Urinary bladder (tissue), 4 donors: ENCODE data around the gene PLPP2. TPM values are rescaled to one million over a fixed set of nuclear protein-coding genes. Genes with fewer than 3 reads are reported as not detected.
A peak's percentile ranks its signal among the peaks of the same experiment; 100 is the strongest.

Experiments used
- DNase-seq: peaks from one replicate; pipeline ENCODE4 v3.0.0-alpha.2; 2015; ENCODE audit errors: extremely low spot score
- H3K27ac ChIP-seq: one replicate; pipeline ENCODE4 v1.5.1; 2013; ENCODE audit warnings: low read depth, mild to moderate bottlenecking, moderate library complexity
- H3K36me3 ChIP-seq: one replicate; pipeline ENCODE4 v1.6.1; 2013; ENCODE audit warnings: mild to moderate bottlenecking, moderate library complexity; ENCODE audit not compliant: insufficient read depth
- H3K4me1 ChIP-seq: one replicate; pipeline ENCODE4 v1.6.1; 2013; ENCODE audit warnings: mild to moderate bottlenecking, moderate library complexity; ENCODE audit not compliant: insufficient read depth
- H3K4me3 ChIP-seq: one replicate; pipeline ENCODE4 v1.5.1; 2013; ENCODE audit warnings: low read depth, low read length
- WGBS: extraction: QIAGEN DNeasy Blood & Tissue Kit; methylation state at CpG from one replicate; pipeline ENCODE4 v1.1.7; 2013; 5-methylcytosine and 5-hydroxymethylcytosine counted together
- polyA plus RNA-seq: library from polyadenylated mRNA; stranded (reverse); fragments of 200-250 nt; gene quantifications from one replicate; pipeline ENCODE4 v1.2.3, GENCODE V29; 2013
- total RNA-seq: library from RNA; depleted of rRNA; stranded (reverse); fragments of >200 nt; gene quantifications from one replicate; pipeline ENCODE4 v1.2.3, GENCODE V29; 2014
- donor health status: healthy with polysubstance abuse.
- donor health status: healthy.

PLPP2 gene
- total and polyA plus RNA-seq, 2 donors: 7.8 to 17.5 TPM

DNA sequence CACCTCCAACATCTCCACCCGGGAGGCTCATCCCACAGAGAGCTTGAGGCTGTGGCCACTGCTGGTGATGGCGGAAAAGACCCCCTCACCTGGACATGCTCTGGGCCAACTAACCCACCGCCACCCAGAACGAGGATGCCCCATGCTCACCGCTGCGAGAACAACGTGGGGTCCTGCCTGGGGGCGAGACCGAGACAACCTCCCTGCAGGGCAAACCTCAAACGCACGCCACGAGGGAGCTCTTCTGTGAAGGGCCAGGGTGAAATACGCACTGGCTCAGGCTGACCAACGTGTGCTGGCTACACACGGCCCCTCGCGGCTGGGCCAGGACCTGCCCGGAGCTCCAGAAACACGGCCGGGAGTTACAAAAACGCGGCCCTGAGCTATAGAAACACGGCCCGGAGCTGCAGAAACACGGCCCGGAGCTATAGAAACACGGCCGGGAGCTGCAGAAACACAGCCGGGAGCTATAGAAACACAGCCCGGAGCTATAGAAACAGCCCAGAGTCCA, 19.0 kb upstream of the PLPP2 start:
- no peak overlapping the region for H3K27ac ChIP-seq
- WGBS: 56% methylated on average over 30 of the region's 30 CpGs
- DNase-seq: no peak

GRCh38 chr19:309206-309565, 18.0 kb upstream of the PLPP2 start:
- Histone ChIP-seq H3K4me3 (no peak overlapping the region), H3K27ac (no peak overlapping the region)

More for the DNA sequence above, 19.0 kb upstream of the PLPP2 start:
- Histone ChIP-seq H3K4me3 (peak overlapping the region; percentile 30), H3K36me3 (peaks cover 10% of the 10 kb centered on the region), H3K4me1 (no peaks in the 10 kb centered on the region)

GRCh38 chr19:308471-309205, 17.4 kb upstream of the PLPP2 start:
- Histone ChIP-seq H3K4me1 (no peaks in the 10 kb centered on the region), H3K4me3 (no peak overlapping the region), H3K27ac (no peak overlapping the region), H3K36me3 (peaks cover 10% of the 10 kb centered on the region)
- DNase-seq: no peak
- WGBS: 94% methylated on average over 48 of the region's 48 CpGs

More at GRCh38 chr19:309206-309565, 18.0 kb upstream of the PLPP2 start:
- 89% methylated on average over 14 of the region's 14 CpGs for WGBS
- Histone ChIP-seq H3K4me1 (no peaks in the 10 kb centered on the region), H3K36me3 (peaks cover 10% of the 10 kb centered on the region)
- DNase-seq: no peak

DNA sequence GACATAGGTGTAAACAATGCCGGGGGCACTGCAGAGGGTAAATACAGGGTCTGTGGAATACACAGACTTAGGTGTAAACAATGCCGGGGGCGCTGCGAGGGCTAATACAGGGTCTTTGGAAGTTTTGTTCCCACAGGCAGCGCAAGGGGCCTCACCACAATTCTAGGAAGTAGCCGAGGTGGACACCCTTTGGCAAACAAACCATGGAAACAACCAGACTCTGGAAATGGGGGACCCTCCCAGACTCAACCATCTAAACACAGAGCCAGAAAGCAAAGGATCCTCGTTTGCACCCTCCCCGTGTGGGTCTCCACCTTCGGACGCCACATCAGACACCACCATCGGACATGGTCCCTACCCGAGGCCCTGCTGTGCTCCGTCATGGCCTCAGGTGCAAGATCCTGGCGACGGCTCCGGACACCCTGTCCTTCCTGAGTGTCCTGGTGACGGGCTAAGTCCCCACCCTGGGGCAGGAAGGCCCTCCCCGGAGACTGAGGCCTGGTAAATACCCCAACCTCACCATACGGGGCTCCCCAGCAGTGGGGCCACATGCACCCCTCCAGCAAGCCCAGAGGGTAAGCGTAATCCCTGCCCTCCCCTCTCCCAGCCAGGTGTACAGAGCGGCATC, 16.7 kb upstream of the PLPP2 start:
- H3K4me1 ChIP-seq: no peaks in the 10 kb centered on the region
- H3K36me3 ChIP-seq: peaks cover 7% of the 10 kb centered on the region
- no peak overlapping the region for H3K27ac ChIP-seq
- H3K4me3 ChIP-seq: no peak overlapping the region
- WGBS: 88% methylated on average over 21 of the region's 21 CpGs
- DNase-seq: no peak

DNA sequence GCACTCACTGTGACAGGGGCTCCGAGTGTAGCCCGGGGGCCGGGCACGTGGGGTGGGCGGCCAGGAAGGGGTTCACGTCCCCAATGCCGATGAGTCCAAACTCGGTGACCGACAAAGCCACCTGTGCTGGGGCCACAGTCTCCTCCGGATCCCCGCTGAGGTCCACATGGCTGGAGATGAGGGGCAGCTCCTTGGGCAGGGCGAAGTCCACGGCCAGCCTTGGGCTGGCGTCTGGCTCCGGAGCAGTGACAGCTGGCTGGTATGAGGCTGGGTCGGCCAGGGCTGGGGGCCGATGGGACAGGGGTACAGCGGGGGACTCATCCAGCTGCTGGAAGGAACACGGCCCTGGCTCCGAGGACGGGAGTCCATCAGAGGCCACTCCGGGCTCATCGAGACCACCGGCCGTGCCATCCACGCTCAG, 15.9 kb upstream of the PLPP2 start:
- Histone ChIP-seq H3K27ac (no peak overlapping the region), H3K36me3 (peaks cover 7% of the 10 kb centered on the region), H3K4me3 (no peak overlapping the region), H3K4me1 (no peaks in the 10 kb centered on the region)
- WGBS: 94% methylated on average over 26 of the region's 26 CpGs
- no peak for DNase-seq

GRCh38 chr19:306151-306900, 15.1 kb upstream of the PLPP2 start:
- no peak overlapping the region for H3K4me3 ChIP-seq
- no peak overlapping the region for H3K27ac ChIP-seq
- no peaks in the 10 kb centered on the region for H3K4me1 ChIP-seq
- no peak for DNase-seq
- WGBS: 93% methylated on average over 50 of the region's 50 CpGs
- peaks cover 7% of the 10 kb centered on the region for H3K36me3 ChIP-seq

DNA sequence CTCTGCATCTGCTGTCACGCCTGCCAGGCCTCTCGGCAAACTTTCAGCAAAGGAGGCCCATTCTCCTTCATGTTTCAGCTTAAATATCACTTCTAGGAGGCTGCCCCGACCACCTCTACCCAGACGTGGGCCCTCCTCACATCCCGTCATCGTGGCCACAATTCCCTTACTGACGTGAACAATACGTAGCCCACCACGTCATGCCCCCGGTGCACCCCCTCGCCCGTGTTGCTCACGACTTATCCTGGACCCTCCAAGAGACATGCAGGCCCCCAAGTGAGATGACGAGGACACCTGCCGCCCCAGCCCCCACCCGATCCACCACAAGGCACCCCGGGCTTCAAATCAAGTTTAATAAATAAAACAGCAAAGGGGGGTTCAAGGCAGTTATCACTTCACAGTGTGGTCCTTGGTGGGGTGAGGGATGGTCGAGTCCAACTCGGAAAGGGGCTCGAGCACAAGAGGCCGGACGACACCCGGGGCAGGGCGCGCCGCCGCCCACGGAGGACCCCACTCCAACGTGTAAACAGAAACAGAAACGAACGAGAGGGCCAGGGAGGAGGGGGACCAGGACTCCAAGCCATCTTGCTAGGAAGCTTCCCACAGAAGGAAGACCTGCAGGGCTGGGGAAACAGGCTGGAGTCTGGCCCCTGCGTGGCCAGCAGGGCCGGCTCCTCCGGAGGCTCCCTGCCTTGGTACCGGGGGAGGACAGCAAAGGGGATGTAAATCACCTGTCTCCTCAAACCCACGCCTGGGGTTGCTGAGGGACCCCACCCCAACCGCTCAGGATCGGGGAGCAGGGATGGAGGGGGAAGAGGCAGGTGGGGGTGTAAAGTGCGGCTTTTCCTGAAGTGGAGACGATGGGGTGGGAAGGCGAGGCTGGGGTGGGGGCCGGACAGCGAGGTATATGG, 14.3 kb upstream of the PLPP2 start:
- Histone ChIP-seq H3K4me3 (no peak overlapping the region), H3K4me1 (no peaks in the 10 kb centered on the region), H3K36me3 (peaks cover 7% of the 10 kb centered on the region), H3K27ac (no peak overlapping the region)
- no peak for DNase-seq
- WGBS: 92% methylated on average over 43 of the region's 43 CpGs

GRCh38 chr19:296476-297225, 5.4 kb upstream of the PLPP2 start:
- 88% methylated on average over 22 of the region's 22 CpGs for WGBS

DNA sequence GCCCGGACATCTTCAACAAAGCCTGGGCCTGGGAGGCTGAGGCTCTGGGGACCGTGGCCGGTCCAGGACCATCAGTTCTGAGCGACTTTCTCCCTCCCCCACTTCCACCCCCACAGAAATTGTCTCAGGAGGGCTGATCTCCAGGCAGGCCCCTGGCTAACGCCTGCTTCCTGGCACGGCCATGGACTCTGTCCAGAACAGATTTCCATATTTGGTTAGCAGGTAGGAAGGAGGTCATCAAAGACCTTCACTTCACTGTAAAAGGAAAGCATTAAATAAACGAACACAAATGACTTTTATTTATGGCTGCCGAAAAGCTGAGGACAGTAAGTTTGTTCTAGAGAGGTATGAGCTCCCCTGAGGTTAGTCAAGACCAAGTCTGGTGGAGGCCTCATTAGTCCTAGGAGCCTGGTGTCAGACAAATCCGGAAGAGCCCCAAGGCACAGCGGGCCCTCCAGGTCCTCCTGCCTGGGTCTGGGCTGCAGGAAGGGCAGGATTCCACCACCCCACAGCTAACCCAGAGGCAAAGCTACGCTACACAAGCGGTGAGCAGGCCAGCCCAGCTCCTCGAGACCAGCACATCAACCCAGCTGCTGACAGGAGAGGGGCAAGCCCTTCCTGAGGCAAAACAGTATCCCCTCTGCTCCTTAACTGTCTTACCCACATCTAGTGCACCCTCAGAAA, 4.6 kb upstream of the PLPP2 start:
- WGBS: 56% methylated on average over 13 of the region's 13 CpGs
- no peaks in the 10 kb centered on the region for H3K4me1 ChIP-seq
- no peak for DNase-seq
- H3K36me3 ChIP-seq: no peaks in the 10 kb centered on the region
- no peak overlapping the region for H3K4me3 ChIP-seq
- no peak overlapping the region for H3K27ac ChIP-seq

More at GRCh38 chr19:296476-297225, 5.4 kb upstream of the PLPP2 start:
- Histone ChIP-seq H3K27ac (no peak overlapping the region), H3K4me3 (no peak overlapping the region), H3K4me1 (no peaks in the 10 kb centered on the region), H3K36me3 (no peaks in the 10 kb centered on the region)
- DNase-seq: no peak

DNA sequence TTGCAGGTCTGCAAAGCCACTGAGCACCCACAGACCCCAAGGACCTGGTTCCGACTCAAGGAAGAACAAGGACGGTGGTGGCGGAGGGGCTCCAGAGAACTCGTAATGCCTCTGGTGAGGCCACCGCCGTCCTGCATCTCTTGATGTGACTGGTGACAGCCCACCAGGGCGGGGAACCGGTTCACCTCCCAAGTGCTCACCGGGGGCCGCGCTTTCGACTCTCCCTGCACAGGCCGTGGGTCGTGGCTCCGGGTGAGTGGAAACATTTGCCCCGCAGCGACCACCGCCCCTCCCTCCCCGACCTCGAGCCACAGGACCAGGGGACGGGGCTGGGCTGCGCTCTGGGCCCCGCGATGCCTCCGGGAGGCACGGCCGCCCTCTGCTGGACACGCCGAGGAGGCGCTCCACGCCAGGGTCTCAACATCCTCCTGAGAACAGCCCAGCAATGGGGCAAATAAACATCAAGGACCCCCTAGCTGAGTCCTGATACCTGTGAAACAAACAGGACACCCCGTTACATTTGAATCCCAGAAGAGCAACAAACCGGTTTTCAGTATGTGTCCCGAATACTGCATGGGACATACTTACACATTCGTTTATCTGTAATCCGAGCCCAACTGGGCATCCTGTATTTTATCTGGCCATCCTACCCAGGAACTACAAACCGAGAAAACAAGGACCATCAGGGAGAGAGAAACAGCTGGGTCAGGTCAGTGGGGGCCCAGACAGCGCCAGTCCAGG, 3.9 kb upstream of the PLPP2 start:
- DNase-seq: no peak
- Histone ChIP-seq H3K36me3 (no peaks in the 10 kb centered on the region), H3K4me3 (no peak overlapping the region), H3K27ac (no peak overlapping the region), H3K4me1 (no peaks in the 10 kb centered on the region)
- WGBS: 9% methylated on average over 38 of the region's 38 CpGs

DNA sequence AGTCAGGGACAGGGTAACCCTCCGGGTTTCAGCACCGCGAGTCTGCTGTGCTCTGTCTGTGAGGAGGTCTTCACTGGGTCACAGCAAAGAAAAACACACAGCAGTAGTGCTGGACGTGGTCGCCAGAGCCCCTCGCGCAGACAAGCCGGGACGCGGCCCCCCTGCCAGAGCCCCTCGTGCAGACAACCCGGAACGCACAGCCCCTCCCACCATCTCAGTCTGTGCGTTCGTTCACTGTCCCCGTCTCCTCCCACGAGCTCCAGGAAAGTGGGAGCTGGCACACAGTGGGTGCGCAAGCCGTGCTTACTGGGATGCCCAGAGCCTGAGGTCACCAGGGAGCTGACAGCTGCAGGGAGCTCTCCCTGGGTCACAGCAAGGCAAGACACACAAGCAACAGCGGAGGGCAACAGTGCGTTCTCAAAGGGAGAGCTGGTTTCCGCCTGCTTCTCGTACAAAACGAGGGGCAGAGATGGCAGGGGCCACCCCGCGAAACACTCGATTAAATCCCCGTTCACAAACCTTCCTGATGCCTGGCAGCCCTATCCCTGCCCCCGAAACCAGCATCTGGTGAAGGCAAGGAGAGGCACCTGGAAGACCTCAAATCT, 3.2 kb upstream of the PLPP2 start:
- Histone ChIP-seq H3K27ac (no peak overlapping the region), H3K4me1 (no peaks in the 10 kb centered on the region), H3K36me3 (no peaks in the 10 kb centered on the region), H3K4me3 (no peak overlapping the region)
- 3% methylated on average over 29 of the region's 29 CpGs for WGBS
- DNase-seq: no peak
